AG09309 (cell line): ENCODE results near the gene CD40LG.

Experiments
- DNase-seq: peaks from one replicate; pipeline ENCODE4 v3.0.0-alpha.2; 2010; ENCODE audit warnings: low read depth
- H3K4me3 ChIP-seq: 2 replicates; pipeline ENCODE4 v1.5.1; 2011; ENCODE audit warnings: mild to moderate bottlenecking, low read depth, low read length, moderate library complexity; ENCODE audit not compliant: control insufficient read depth
- CTCF ChIP-seq: IDR thresholded peaks from 2 replicates; pipeline ENCODE4 v1.5.1; 2011; ENCODE audit warnings: mild to moderate bottlenecking, low read depth, low read length, inconsistent platforms; ENCODE audit not compliant: insufficient read depth, control insufficient read depth; ENCODE audit errors: missing control alignments

CD40LG gene

GRCh38 chrX:136667446-136668168 lies 19.6 kb downstream of the CD40LG start:
- no peak for TF ChIP-seq CTCF
- H3K4me3 ChIP-seq: no peak overlapping the region
- DNase-seq: no peak

GRCh38 chrX:136671006-136671610 lies 23.1 kb downstream of the CD40LG start:
- no peak overlapping the region for H3K4me3 ChIP-seq
- no peak for TF ChIP-seq CTCF
- DNase-seq: no peak

GRCh38 chrX:136674270-136674985 lies 26.5 kb downstream of the CD40LG start:
- no peak overlapping the region for H3K4me3 ChIP-seq
- TF ChIP-seq CTCF: no peak
- no peak for DNase-seq

GRCh38 chrX:136679531-136679930 lies 31.6 kb downstream of the CD40LG start:
- no peak overlapping the region for H3K4me3 ChIP-seq
- DNase-seq: no peak
- no peak for TF ChIP-seq CTCF

GRCh38 chrX:136684120-136684519 lies 36.2 kb downstream of the CD40LG start:
- H3K4me3 ChIP-seq: no peak overlapping the region
- DNase-seq: no peak
- no peak for TF ChIP-seq CTCF

- no peak for DNase-seq
- no peak for TF ChIP-seq CTCF
- H3K4me3 ChIP-seq: no peak overlapping the region
Observed at GRCh38 chrX:136687457-136687856, 39.5 kb downstream of the CD40LG start.
